Measurements from ENCODE around the gene RSBN1. TPM values are rescaled to one million over a fixed set of nuclear protein-coding genes. Genes with fewer than 3 reads are reported as not detected.

Gene RSBN1
- total RNA-seq, 1 donor from 2014 or later, result 11.8 TPM

GRCh38 chr1:113751516-113751915 is 60.8 kb downstream of the RSBN1 start:
- Mint-ChIP-seq H3K4me1 (ENCODE audit: low read depth) (peaks cover 28% of the 10 kb centered on the region), H3K27ac (ENCODE audit: unreplicated experiment) (no peak overlapping the region), H3K4me3 (ENCODE audit: unreplicated experiment) (no peak overlapping the region), H3K27me3 (ENCODE audit: low read depth) (no peaks in the 10 kb centered on the region), H3K9me3 (ENCODE audit: low read depth) (no peaks in the 10 kb centered on the region), H3K36me3 (ENCODE audit: low read depth) (peaks cover 7% of the 10 kb centered on the region)
- no peak for DNase-seq (ENCODE audit: low spot score)
- no peak for TF ChIP-seq CTCF (IDR thresholded peaks at IDR 0.05)

DNA sequence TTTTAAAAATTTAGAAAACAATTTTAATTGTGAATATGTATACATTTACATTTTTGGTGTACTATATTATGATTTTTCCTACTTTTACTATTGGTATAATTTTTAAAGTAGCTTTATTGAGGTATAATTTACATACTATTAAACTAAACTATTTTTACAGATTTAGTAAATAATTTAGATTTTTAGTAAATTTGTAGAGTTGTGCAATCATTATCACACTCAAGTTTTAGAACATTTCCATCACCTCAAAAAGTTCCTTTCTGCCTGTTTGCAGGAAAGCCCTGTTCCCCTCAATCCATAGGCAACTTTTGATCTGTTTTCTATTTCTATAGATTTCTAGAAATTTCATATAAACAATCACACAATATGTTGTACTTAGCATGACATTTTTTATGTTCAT is 61.2 kb downstream of the RSBN1 start:
- no peaks in the 10 kb centered on the region for H3K27me3 Mint-ChIP-seq (ENCODE audit: low read depth)
- peaks cover 7% of the 10 kb centered on the region for H3K36me3 Mint-ChIP-seq (ENCODE audit: low read depth)
- H3K9me3 Mint-ChIP-seq (ENCODE audit: low read depth), result no peaks in the 10 kb centered on the region
- no peak overlapping the region for H3K27ac Mint-ChIP-seq (ENCODE audit: unreplicated experiment)
- no peak for DNase-seq (ENCODE audit: low spot score)
- no peak for TF ChIP-seq CTCF (IDR thresholded peaks at IDR 0.05)
- no peak overlapping the region for H3K4me3 Mint-ChIP-seq (ENCODE audit: unreplicated experiment)
- peaks cover 24% of the 10 kb centered on the region for H3K4me1 Mint-ChIP-seq (ENCODE audit: low read depth)

- H3K4me3 Mint-ChIP-seq (ENCODE audit: unreplicated experiment), result no peak overlapping the region
- H3K27ac Mint-ChIP-seq (ENCODE audit: unreplicated experiment), result no peak overlapping the region
- H3K4me1 Mint-ChIP-seq (ENCODE audit: low read depth), result peaks cover 17% of the 10 kb centered on the region
- H3K9me3 Mint-ChIP-seq (ENCODE audit: low read depth), result no peaks in the 10 kb centered on the region
- DNase-seq (ENCODE audit: low spot score), result no peak
- peaks cover 4% of the 10 kb centered on the region for H3K36me3 Mint-ChIP-seq (ENCODE audit: low read depth)
- TF ChIP-seq CTCF (IDR thresholded peaks at IDR 0.05), result no peak
- H3K27me3 Mint-ChIP-seq (ENCODE audit: low read depth), result no peaks in the 10 kb centered on the region
Measured at GRCh38 chr1:113749402-113749801, 62.9 kb downstream of the RSBN1 start.

DNA sequence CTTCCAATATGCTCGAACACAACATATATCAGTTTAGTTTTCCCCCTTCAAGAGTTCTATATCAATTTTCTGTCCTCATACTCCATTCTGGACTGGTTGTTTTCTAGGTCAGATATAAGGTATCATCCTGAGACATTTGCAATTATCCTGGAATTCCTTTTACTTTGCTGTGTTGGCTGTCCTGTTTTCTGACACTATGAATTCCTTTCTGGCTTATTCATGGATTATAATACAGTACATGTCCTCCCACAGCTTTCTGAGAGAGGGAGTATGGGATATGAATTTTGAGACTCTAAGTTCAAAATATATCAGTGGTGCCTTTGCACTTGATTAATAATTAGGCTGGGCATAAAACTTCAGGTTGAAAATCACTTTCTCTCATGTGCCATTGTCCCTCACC is 64.9 kb downstream of the RSBN1 start:
- no peak overlapping the region for H3K4me3 Mint-ChIP-seq (ENCODE audit: unreplicated experiment)
- peak overlapping the region; percentile 72 for H3K27ac Mint-ChIP-seq (ENCODE audit: unreplicated experiment)
- no peak for DNase-seq (ENCODE audit: low spot score)
- H3K4me1 Mint-ChIP-seq (ENCODE audit: low read depth), result peaks cover 17% of the 10 kb centered on the region
- H3K27me3 Mint-ChIP-seq (ENCODE audit: low read depth), result no peaks in the 10 kb centered on the region
- H3K9me3 Mint-ChIP-seq (ENCODE audit: low read depth), result no peaks in the 10 kb centered on the region
- no peaks in the 10 kb centered on the region for H3K36me3 Mint-ChIP-seq (ENCODE audit: low read depth)
- no peak for TF ChIP-seq CTCF (IDR thresholded peaks at IDR 0.05)

DNA sequence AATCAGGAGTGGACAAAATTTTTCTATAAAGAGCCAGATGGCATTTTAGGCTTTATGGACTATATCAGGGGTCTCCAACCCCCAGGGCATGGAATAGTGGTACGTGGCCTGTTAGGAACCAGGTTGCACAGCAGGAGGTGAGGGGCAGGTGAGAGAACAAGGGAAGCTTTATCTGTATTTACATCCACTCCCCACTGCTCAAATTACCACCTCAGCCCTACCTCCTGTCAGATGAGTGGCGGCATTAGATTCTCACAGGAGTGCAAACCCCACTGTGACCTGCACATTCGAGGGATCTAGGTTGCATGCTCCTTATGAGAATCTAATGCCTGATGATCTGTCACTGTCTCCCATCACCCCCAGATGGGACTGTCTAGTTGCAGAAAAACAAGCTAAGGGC is 66.9 kb downstream of the RSBN1 start:
- no peak overlapping the region for H3K4me3 Mint-ChIP-seq (ENCODE audit: unreplicated experiment)
- peaks cover 17% of the 10 kb centered on the region for H3K4me1 Mint-ChIP-seq (ENCODE audit: low read depth)
- no peak for DNase-seq (ENCODE audit: low spot score)
- H3K36me3 Mint-ChIP-seq (ENCODE audit: low read depth), result no peaks in the 10 kb centered on the region
- no peaks in the 10 kb centered on the region for H3K27me3 Mint-ChIP-seq (ENCODE audit: low read depth)
- H3K9me3 Mint-ChIP-seq (ENCODE audit: low read depth), result no peaks in the 10 kb centered on the region
- no peak overlapping the region for H3K27ac Mint-ChIP-seq (ENCODE audit: unreplicated experiment)
- no peak for TF ChIP-seq CTCF (IDR thresholded peaks at IDR 0.05)
